ENCODE results near the gene GRK7. TPM values are rescaled to one million over a fixed set of nuclear protein-coding genes. Genes with fewer than 3 reads are reported as not detected.

GRK7 gene
- total RNA-seq, 1 experiment from 2014 or later, result not detected

GRCh38 chr3:141810161-141810560, 47.0 kb downstream of the GRK7 start (continued):
- TF ChIP-seq ZBTB33 (IDR thresholded peaks at IDR 0.05; ENCODE audit: extremely low read depth, insufficient replicate concordance, low read length) (no peak), RAD21 (IDR thresholded peaks at IDR 0.05; ENCODE audit: low read depth) (no peak), ZNF274 (IDR thresholded peaks at IDR 0.05; ENCODE audit: low read depth, low read length) (no peak), JUND (IDR thresholded peaks at IDR 0.05) (no peak), SRF (IDR thresholded peaks at IDR 0.05; ENCODE audit: low read depth) (no peak), CTCF (IDR thresholded peaks at IDR 0.05 in 2 of 3, conservative IDR thresholded peaks at IDR 0.05 in 1 of 3; ENCODE audit: borderline replicate concordance in 1 of 3, insufficient read depth in 1 of 3, low read depth in 2 of 3, low read length in 2 of 3) (no peak), TCF7L2 (IDR thresholded peaks at IDR 0.05; ENCODE audit: borderline replicate concordance, extremely low read depth, insufficient read depth, insufficient read length) (no peak)

GRCh38 chr3:141811348-141811747, 48.1 kb downstream of the GRK7 start:
- TF ChIP-seq TCF7L2 (IDR thresholded peaks at IDR 0.05; ENCODE audit: borderline replicate concordance, extremely low read depth, insufficient read depth, insufficient read length) (no peak), POLR2AphosphoS5 (IDR thresholded peaks at IDR 0.05; ENCODE audit: low read depth, low read length) (no peak)
- Histone ChIP-seq H3K27ac (ENCODE audit: low read depth, low read length) (no peak overlapping the region), H3K9me3 (ENCODE audit: control insufficient read depth in 1 of 2, insufficient read depth in 1 of 2, low read depth in 1 of 2, low read length in 2 of 2) (peaks cover 0 to 3% of the 10 kb centered on the region in 2 experiments; a peak in 1 of 4 replicates), H4K20me1 (ENCODE audit: insufficient read depth) (no peaks in the 10 kb centered on the region), H3K36me3 (ENCODE audit: control insufficient read depth in 1 of 2, insufficient read depth in 2 of 2, low read length in 2 of 2) (no peaks in the 10 kb centered on the region), H3K4me2 (ENCODE audit: low read length) (no peak overlapping the region), H3K79me2 (ENCODE audit: insufficient read depth, low read length) (no peaks in the 10 kb centered on the region), H3K9me2 (ENCODE audit: insufficient read depth) (no peaks in the 10 kb centered on the region), H3K9ac (ENCODE audit: low read length) (no peak overlapping the region), H3K27me3 (ENCODE audit: insufficient read depth, low read length) (no peaks in the 10 kb centered on the region), H3K4me1 (ENCODE audit: control insufficient read depth in 1 of 2, insufficient read depth in 2 of 2, low read length in 2 of 2) (no peaks in the 10 kb centered on the region), H2AFZ (ENCODE audit: low read depth, low read length, poor library complexity, severe bottlenecking) (no peak overlapping the region), H3K4me3 (replicated peaks in 1 of 2; ENCODE audit: low read depth in 1 of 2, low read length in 2 of 2) (no peak overlapping the region)
- intact Hi-C loops (cut with micrococcal nuclease), result no loop called here
- no TSS peak for BruUV-seq (replicated peaks)
- RAD21 ChIA-PET (ENCODE audit: low non-redundant PET in 1 of 2, low total read pairs in 2 of 2, uncharacterized antibody in 2 of 2, unreplicated experiment in 2 of 2), result no interaction called here
- CTCF ChIA-PET, result no interaction called here
- ATAC-seq (no peak), DNase-seq (ENCODE audit: low read depth, low spot score) (no peak)
- POLR2A ChIA-PET, result no interaction called here
